GF-D8 (cell line): ENCODE data around the gene FTCDNL1.

ENCODE experiments used
- DNase-seq: peaks from one replicate; lab custom pipeline; 2025; lab: John Stamatoyannopoulos, UW

Gene FTCDNL1

DNA sequence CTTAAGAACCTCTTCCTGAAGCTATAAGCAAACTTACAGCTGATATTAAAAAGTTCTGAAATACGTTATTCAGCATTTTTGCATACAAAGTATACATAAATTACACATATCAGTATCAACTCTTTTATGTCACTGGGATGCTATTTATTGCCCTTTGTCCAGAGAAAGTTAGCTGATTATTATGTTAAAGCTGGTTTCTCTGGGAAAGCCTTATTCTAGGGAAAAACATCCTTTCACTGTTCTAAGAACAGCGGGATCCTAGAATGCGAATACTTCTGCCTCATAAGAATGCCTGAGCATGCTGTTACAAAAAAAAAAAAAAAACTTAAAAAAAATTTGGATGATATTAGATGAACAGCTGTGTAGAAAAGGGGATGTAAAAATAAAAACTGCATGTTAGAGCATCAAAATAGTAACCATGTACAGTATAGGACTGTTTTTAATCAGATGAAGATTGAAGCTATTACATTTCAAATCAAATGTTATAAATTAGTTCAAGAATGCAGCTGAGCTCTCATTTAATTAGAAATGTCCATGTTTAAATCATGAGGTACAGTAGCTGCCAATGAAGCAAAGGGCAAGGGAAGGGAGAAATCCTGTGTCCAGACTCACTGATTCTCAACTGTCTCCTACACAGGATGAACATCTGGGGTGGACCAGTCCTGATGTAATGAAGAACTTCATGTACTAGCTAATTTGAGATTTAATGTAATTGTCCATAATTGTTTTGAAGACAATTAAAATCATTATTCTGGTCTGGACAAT lies 8.2 kb downstream of the FTCDNL1 start:
- no peak for DNase-seq

DNA sequence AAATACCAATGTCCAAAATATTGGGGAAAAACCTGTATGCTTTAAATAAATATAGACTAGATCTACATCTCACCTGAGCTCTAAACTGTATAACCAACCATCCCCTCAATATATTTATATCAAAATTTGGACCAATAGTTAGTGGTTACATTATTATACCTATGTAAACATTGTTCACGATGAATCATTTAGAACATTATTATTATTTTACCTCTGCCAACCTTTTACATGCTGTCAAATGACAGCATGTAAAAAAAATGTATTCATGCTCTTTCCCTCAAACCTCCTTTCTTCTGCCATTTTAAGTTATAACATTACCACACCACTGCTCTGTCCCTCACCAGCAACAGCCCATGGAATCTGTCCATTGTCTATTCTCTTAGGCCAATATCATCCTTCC lies 9.6 kb downstream of the FTCDNL1 start:
- DNase-seq, result no peak

DNA sequence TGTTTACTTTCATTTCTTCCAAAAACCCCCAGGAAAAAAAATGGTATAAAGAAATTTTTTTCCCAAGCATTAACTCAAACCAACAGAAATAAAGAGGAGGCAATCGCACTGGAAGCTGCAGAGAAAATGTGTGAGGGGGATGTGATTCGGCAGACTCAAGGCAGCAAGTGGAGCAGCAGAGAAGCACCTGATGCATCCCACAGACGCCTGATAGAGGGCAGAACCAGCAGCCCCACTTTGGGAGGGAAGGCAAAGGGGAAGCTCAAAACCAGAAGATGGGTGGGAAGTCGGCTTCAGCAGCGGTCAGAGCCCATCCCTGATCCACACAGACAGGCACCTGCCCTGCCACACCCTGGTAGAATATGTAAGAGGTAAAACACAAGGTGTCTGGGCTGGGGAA lies 12.6 kb downstream of the FTCDNL1 start:
- no peak for DNase-seq

DNA sequence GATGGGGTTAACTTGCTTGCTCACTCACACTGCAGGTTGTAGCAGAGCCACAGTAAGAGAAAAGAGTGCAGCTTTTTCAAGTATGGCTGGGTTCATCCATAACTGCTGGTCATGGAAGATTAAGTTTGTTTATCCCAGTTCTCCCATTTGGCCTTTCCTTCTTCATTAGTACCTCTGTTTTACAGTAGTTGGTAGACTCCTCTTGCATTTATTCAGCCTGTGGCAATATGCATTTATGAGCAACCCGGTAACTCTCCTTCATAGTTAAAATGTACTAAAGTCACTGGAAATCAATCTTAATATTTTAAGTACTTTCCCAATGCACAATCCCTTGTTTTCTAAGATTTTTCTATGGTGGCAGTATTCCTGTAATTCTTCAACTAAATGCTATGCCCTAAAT lies 14.0 kb downstream of the FTCDNL1 start:
- DNase-seq, result no peak

DNA sequence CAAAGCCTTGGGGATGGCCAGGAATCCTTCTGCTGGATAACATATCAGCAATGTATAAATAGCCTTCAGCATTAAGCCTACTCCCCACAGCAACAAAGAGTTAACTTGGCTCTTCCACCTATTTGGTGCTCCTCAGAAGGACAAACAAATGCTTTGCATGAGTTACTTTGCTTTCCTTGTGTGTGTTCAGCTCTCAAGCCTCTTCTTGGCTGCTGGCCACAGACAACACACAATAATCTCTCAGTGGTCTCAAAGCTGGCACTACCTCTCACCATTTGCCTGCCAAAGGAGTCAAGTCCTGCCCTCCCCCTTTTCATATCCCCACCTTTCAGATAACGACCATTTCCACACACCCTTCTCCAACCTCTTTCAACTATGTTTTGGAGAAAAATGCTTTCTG lies 17.5 kb downstream of the FTCDNL1 start:
- DNase-seq, result no peak

DNA sequence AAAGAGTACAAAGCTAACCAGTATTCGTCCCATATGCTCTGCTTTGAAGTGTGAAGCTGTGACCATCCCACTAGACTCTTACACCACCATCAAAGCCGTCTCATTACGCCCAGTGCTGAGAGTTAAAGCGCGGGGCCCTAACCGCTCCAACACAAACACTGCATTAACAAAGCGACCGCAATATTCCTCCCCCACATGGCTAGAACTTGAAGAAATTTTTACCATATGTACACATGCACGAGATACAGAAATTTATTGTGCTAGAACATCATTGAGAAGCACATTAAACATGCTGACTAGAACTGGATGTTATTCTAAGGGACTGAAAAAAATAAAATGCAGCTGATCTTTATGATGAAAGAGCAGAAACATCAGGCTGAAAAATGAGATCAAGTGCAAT lies 20.5 kb downstream of the FTCDNL1 start:
- DNase-seq, result no peak

DNA sequence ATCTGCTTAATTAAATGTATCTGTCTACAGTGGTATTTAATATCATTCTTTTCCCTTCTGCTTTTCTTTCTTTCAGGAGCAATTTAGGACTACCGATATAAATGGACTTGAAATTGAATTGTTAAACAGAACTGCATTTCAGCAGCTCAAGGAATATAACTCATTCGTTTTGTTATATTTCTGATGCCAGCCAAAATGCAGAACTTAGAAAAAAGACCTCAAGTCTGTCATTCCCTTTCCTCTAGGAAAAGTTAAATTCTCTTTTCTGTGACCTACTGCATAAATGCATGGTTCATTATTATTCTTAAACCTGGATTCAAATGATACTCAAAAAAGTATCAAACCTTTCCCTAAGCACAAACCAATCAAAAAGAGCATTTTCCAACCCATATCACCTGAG lies 21.4 kb downstream of the FTCDNL1 start:
- DNase-seq, result no peak

DNA sequence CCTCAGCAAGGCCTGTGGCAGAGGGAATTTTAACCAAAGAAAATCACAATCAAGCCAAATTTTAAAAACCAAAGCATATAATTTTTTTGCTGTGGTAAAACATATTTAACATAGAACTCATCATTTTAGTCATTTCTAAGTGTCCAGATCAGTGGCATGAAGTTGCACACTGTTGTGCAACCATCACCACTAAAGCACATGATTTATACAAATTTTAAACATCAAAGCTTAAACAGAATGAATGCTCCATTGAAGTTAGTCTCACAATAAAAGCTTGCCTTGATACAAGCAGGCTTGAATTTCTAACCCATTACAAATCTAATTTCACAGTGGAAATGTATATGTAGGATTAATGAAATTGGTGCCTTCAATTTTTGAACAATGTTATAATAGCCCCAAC lies 31.2 kb downstream of the FTCDNL1 start:
- no peak for DNase-seq

DNA sequence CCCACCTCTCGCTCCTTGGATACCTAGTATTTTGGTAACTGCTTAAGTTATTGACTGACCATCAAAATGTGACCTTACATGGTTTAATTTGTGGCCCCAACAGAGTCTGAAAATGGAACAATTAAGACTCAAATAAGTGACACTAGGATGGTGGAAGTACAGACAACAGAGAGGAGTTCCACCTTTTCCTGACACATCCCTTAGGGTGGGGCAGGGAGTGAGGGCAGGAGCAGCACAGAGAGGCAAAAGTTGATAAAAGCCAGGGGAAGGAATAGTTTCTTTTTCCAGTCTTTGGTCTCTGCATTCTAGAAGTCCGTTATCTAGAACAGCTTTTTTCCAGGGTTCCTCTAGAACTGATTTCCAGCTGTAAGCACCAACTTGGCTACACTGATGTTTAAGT lies 32.2 kb downstream of the FTCDNL1 start:
- DNase-seq, result no peak

DNA sequence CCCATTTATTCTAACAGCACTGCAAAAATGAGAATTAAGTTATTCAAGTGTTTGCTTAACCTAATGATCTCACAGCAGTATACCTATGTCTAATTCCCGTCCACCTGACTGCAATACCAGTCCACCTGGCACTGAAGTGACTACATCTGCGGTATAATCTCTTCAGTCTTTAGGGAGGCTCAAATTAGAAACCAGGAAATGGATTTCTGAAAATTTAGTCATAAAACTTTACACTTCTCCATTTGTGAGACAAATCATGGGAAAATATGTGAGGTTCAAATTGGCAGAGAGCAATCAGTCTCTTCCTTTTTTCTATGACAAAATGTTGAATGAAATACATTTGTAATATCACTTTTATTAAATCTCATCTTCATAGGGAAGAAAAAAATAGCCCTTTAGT lies 33.0 kb downstream of the FTCDNL1 start:
- DNase-seq, result peak; percentile 13

DNA sequence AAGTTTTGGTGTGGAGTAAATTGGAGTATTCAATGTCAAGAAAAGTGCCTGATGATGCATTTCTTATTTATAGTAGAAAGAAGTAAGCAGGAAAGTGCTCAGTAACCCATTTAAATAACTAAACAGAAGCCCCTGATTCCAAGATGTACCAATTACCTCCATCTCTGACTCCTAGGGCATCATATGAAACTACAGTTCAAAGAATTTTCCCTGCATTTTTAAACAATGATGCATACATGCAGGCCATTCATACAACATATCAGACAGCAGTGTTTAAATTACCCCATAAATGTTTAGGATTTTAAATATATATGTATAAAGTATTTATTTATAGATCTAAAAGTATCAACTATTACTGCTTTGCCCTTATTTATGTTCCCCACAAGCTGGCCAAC lies 36.2 kb downstream of the FTCDNL1 start:
- DNase-seq, result no peak

DNA sequence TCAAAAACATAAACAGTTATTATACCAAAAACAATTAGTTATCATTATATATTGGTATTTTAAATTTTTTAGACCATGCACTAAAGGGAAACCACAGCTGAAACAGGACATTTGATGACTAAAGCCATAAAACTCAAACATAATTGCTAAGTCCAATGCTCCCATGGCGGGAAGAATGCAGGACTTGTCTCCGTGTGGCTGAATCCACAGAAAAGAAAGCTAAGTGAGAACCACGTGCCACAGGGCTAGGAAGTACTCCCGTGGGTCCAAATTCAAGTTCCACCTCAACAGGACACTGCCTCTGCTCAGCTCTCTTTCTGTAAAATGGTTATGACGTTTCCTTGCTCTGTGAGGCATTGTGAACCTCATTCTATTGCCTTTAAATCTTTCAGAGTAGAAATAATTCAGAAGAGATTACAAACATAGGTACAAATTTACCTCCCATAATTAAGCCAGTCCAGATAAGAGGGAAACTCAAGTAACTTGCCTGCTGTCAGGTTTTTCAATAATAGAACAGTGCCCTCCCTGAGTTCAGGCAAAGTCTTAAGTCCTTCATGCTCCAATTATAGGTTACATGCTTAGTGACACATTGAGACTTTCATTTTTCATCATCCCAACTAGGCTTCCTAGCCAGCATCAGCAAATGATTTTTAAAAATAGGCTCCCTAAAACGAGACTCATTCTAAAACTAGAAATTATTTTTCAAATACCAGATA lies 36.7 kb downstream of the FTCDNL1 start:
- no peak for DNase-seq

DNA sequence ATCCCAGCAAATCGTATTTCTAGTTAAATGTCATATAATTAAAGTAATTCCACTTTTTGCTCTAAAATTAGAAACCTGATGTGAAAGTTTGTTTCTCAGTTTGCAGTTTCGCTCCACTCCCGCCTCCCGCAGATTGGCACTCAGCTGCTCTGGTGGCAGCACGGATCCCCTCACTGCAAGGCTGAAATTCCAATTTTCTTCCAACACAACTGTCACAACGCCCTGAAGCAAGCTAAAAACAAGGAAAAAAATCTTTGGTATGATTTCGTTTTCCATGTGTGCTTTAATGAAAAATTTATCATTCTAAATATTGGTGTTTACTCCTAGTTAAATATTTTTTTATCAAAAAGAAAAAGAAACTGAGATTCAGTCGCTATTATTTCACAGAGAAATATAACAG lies 38.5 kb downstream of the FTCDNL1 start:
- no peak for DNase-seq

DNA sequence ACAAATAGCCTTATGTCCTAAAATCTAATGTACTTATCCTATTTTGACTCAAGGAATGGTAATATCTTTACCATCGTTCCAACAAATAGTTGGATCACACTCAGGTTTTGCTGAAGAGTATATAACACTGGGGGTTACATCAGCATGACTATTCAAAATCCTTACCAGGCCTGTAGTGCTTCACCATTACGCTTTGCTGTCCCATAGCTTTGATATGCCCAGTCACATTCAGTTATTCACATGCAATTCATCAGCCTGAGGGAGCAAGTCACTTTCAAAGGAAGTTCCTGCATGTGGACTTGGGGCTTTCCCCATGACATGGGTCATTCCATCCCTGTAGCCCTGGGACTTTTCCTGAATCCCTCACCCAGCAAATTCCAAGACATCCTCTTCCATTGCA lies 39.6 kb downstream of the FTCDNL1 start:
- DNase-seq, result no peak

DNA sequence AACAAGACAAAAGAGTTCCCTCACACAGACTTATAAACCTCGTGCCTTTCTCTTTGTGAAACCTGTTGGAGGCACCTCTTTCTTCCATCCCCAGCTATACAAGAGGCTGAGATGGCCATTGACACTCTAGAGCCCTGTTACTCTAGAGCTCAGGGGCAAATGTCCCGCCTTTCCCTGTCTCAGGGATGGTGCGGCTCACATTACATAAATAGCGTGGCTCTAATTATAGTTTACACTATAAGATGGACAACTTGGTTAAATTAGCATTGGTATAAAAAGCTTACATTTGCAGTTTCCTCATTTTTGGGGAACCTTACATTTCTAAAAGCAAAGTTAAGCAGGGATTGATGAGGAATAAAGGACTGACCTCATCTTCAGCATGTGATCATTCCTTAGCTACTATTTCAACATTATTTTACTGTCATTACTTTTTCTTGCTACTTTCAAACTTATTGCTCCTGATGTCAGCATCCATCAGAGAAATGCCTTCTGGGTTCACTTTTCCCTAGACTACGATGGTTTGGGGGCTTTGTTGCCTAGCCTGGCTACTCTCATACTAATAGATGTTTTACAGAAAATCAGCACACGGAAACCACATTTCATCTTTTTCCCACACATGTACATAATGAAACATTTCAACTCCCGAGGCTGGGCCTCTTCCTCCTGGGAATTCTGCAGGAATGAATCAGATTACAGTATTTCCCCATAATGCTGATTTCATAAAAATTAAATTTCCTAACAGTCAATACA lies 40.4 kb downstream of the FTCDNL1 start:
- no peak for DNase-seq

DNA sequence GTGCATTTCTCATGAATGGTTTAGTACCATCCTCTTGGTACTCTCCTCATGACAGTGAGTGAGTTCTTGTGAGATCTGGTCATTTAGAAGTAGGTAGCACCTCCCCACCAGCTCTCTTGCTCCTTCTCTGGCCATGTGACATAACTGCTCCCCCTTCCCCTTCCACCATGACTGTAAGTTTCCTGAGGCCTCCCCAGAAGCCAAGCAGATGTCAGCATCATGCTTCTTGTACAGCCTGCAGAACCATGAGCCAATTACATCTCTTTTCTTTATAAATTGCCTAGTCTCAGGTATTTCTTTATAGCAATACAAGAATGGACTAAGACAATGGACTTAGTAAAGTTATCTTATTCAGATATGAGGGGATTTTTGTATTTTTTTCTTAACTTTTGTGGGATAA lies 43.0 kb downstream of the FTCDNL1 start:
- DNase-seq, result no peak

DNA sequence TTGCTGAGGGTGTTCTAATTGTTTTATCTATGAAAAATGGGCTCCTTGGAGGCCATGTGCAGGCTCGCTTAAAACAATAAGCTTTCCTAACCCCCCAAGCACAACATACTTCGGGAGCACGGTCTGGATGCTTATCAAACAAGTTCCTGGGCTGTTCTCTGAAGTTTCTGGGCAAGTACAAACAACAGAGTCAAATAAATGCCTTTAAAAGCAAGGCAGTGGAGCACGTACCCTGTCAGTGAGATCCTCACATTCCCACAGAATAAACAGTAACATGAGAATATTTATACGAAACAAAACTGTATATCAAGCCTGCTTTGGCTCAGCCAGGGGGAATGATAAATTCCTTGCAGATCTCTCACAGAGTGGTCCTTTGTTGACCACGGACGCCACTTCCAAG lies 44.8 kb downstream of the FTCDNL1 start:
- no peak for DNase-seq

DNA sequence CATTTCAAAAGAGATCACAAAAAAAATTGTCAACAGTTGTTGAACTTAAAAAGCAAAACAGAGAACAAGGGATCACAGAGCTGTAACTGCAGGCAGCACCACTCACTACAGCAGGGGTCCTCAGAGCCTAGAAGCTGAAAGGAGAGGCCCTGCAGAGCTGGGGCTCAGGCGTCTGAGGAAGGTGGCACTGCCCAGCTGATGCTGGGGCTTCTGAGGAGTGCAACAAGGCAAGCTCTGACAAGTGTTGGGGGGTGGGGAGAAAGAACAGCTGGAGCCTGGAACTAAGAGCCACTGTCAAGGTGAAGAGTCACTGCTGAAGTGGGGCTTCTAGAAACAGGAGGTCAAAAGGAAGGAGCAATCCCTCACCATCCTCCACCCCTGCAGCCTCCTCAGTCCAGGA lies 46.2 kb downstream of the FTCDNL1 start:
- DNase-seq, result no peak

DNA sequence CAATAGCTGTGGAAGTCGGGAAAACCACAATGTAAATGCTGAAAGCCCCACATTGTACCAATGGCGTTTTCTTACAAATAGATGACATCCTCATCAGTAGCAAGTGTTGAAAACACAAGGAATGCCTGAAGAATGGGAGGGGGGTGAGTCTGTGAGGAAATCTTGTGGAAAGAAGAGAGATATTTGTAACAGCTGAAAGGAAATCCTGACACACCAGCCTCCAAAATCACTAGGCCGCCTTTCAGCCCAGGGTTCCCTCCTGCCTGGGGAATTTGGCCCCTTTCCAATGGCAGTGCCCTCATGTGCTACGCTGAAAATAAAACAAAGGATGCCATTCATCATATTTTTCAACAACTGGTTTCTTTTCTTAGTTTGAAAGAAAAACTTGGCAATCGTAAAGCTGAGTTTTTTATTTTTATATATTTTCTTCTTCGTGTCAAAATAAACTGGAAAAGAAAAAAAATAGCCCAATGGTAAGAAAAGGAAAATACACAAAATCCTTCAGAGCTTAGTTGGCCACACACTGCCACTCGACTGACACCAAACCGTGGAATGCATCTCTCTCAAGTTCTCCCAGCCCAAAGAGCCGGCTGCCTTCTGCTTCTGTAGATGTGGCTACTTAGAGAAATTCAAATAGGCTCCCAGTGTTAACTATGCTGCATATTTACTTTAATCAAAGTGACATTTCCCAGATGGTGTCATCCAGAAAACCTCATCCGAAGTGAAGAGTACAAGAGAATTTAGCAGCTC lies 52.0 kb downstream of the FTCDNL1 start:
- DNase-seq, result no peak

DNA sequence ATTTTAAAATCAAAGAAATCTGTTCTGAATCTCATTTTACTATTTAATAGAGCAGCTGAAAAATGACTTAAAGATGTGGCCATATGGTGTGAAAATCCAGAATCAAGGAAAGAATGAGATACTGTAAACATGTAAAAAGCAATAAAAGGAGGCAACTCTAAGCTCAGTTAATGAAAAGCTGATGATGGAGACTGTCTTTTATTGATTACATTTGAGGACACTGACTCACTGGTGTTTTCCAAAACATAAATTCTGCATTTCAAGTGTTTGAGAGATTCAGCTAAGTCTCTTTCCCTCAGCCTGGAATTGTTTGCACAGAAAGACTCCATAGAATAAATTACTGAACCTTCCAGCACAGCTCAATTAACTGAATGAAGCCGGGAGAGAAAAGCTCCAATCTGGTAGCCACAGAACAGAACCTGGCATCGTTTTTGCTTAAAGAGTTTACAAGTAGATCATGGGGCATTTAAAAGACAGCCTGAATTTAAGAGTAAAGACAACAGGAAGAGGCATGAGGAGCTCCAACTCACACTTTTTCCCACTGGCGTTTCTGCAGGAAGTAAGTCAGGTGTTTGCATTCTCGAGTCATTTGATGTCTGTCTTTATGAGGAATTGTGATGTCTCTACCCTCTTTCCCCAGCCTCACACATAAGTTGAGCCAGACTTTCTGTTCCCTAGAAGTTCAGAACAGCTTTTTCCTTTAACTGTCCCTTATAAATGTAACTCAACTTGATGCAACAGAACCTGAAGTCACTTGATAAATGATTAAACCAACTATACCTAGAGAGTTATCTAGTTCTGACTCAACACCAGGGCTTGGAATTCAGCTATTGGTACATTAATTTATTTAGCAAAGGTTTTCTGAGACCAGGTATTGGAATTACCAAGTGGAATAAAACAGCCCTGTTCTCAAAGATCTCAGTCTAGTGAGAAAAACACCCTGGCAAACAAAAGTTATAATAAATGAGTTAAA lies 53.3 kb downstream of the FTCDNL1 start:
- DNase-seq, result no peak

DNA sequence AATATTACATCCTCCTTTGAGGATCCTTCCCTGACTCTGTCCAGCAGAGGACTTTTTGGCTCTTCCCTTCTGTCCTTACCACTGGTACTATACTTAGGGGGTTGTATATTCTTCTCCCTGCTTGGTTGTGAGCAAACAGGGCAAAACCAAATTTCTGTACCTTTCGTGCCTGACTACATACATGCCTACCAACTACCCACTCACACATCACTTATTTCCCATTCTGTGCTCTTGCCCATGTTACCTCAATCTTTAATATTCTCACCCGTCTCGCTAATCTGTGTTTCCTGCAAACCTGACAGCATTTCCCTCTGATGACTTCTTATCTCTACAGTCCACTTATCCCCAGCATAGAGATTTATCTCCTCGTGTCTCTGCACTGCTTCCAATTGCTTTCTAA lies 58.6 kb downstream of the FTCDNL1 start:
- DNase-seq, result no peak
